DND-41 (cell line): ENCODE results near the gene FEM1A.

Experiments
- CTCF ChIP-seq: IDR thresholded peaks from 2 replicates; pipeline ENCODE4 v1.5.1; 2012; ENCODE audit warnings: borderline replicate concordance, low read length, moderate library complexity, mild to moderate bottlenecking; ENCODE audit not compliant: poor library complexity, severe bottlenecking; ENCODE audit errors: extremely low read depth
- EZH2 ChIP-seq: IDR thresholded peaks from 3 replicates; pipeline ENCODE4 v1.6.1; 2012; ENCODE audit warnings: borderline replicate concordance, low read depth, mild to moderate bottlenecking, moderate library complexity, low read length, inconsistent platforms; ENCODE audit not compliant: severe bottlenecking

GRCh38 chr19:4768934-4769777 lies 22.4 kb upstream of the FEM1A start:
- TF ChIP-seq CTCF (no peak), EZH2 (no peak)
